Astrocyte (in vitro differentiated cells and primary cell): Measurements from ENCODE around the gene ECT2.

Experiments used
- EZH2 ChIP-seq: IDR thresholded peaks from 2 replicates; pipeline ENCODE4 v1.6.1; 2012; ENCODE audit warnings: mild to moderate bottlenecking, low read length, inconsistent platforms; ENCODE audit not compliant: insufficient read depth
- TF ChIP-seq, protein P1 (sequence below): IDR thresholded peaks from 2 replicates; pipeline ENCODE4 v1.5.1; 2011; ENCODE audit warnings: low read depth, mild to moderate bottlenecking, inconsistent platforms, low read length, moderate library complexity; ENCODE audit not compliant: insufficient read depth

DNA sequence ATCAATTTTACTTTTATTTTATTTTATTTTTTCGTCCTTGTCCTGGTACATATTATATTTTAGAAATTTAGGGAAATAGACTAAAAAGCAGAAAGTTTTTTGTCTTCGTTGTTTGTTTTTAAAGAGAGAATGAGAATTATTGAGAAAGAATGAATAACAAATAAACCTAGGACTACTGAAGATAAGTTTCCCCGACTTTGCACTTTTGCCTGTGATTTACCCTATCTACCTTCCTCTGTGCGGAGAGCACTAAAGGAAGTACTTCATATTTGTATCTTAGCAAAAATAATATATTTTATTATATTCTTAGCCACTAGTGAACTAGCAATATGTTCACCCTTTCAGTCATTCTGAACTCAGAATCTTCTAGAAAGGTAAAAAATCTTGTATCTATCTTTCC, 60.6 kb downstream of the ECT2 start:
- TF ChIP-seq, protein P1, sequence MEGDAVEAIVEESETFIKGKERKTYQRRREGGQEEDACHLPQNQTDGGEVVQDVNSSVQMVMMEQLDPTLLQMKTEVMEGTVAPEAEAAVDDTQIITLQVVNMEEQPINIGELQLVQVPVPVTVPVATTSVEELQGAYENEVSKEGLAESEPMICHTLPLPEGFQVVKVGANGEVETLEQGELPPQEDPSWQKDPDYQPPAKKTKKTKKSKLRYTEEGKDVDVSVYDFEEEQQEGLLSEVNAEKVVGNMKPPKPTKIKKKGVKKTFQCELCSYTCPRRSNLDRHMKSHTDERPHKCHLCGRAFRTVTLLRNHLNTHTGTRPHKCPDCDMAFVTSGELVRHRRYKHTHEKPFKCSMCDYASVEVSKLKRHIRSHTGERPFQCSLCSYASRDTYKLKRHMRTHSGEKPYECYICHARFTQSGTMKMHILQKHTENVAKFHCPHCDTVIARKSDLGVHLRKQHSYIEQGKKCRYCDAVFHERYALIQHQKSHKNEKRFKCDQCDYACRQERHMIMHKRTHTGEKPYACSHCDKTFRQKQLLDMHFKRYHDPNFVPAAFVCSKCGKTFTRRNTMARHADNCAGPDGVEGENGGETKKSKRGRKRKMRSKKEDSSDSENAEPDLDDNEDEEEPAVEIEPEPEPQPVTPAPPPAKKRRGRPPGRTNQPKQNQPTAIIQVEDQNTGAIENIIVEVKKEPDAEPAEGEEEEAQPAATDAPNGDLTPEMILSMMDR = no peak
- TF ChIP-seq EZH2 = no peak
